Measurements from ENCODE around the gene PCDH9.
A peak's percentile ranks its signal among the peaks of the same experiment; 100 is the strongest.

- TF ChIP-seq CTCF (IDR thresholded peaks at IDR 0.05 in 2 of 3, conservative IDR thresholded peaks at IDR 0.05 in 1 of 3; ENCODE audit: control insufficient read depth in 2 of 3, extremely low read depth in 1 of 3, insufficient read depth in 1 of 3, low read depth in 3 of 3, low read length in 3 of 3) (peak; percentile 39 to 66 (median 43); a peak in 3 of 6 replicates), TCF12 (IDR thresholded peaks at IDR 0.05; ENCODE audit: low read depth, low read length) (no peak), ZNF207 (IDR thresholded peaks at IDR 0.05; ENCODE audit: borderline replicate concordance) (no peak), DPF2 (IDR thresholded peaks at IDR 0.05) (no peak), ETV6 (conservative IDR thresholded peaks at IDR 0.05 in 1 of 2, IDR thresholded peaks at IDR 0.05 in 1 of 2; ENCODE audit: borderline replicate concordance in 1 of 2, low read depth in 1 of 2) (no peak), YY1 (IDR thresholded peaks at IDR 0.05; ENCODE audit: low read depth, low read length) (no peak), POU2F2 (IDR thresholded peaks at IDR 0.05; ENCODE audit: borderline replicate concordance, low read depth, low read length) (no peak), SIX5 (IDR thresholded peaks at IDR 0.05; ENCODE audit: low read depth, low read length, severe bottlenecking) (no peak), RFX5 (IDR thresholded peaks at IDR 0.05; ENCODE audit: low read depth, low read length) (no peak)
- TF ChIP-seq, protein P1, sequence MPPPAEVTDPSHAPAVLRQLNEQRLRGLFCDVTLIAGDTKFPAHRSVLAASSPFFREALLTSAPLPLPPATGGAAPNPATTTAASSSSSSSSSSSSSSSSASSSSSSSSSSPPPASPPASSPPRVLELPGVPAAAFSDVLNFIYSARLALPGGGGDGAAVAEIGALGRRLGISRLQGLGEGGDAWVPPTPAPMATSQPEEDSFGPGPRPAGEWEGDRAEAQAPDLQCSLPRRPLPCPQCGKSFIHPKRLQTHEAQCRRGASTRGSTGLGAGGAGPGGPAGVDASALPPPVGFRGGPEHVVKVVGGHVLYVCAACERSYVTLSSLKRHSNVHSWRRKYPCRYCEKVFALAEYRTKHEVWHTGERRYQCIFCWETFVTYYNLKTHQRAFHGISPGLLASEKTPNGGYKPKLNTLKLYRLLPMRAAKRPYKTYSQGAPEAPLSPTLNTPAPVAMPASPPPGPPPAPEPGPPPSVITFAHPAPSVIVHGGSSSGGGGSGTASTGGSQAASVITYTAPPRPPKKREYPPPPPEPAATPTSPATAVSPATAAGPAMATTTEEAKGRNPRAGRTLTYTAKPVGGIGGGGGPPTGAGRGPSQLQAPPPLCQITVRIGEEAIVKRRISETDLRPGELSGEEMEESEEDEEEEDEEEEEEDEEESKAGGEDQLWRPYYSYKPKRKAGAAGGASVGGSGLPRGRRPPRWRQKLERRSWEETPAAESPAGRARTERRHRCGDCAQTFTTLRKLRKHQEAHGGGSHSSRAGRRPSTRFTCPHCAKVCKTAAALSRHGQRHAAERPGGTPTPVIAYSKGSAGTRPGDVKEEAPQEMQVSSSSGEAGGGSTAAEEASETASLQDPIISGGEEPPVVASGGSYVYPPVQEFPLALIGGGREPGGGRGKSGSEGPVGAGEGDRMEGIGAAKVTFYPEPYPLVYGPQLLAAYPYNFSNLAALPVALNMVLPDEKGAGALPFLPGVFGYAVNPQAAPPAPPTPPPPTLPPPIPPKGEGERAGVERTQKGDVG (CRISPR knock-in tag; IDR thresholded peaks at IDR 0.05), result no peak
Measured at GRCh38 chr13:67238277-67238859, 8.2 kb upstream of the PCDH9 start.
